GM10266 (cell line): Measurements from ENCODE around the gene PATZ1.

Experiments used
- DNase-seq: peaks from one replicate; pipeline ENCODE4 v3.0.0; 2012; ENCODE audit errors: extremely low spot score
- CTCF ChIP-seq: IDR thresholded peaks from 2 replicates; pipeline ENCODE4 v1.5.1; 2012; ENCODE audit warnings: mild to moderate bottlenecking, low read depth; ENCODE audit not compliant: control insufficient read depth, insufficient read depth; ENCODE audit errors: missing control alignments

The PATZ1 gene

DNA sequence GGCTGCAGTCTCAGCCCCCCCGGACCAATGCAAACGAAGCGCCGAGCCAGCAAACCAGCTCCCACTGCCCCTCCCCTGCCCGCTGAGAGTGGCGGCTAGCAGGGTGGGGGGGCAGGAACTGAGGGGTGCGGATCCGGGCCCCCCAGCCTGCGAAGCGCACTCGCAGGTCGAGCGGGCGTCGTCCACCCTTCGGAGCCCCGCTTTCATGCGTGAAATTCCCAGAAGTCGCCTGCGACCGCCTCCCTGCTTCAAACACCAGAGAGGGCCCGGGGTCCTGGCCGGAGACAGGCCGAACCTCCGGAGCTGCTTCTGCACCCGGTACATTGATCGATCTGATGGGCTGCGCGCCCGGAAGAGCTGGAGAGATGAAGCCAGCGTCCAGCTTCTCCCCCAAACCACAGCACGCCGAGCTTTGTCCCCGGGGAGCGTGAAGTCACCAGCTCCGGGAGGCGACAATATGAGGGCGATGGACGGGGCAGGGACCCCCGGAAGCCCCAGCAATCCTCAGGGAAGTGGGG lies 646 bp upstream of the PATZ1 start:
- TF ChIP-seq CTCF: no peak
- peak; percentile 74 for DNase-seq

DNA sequence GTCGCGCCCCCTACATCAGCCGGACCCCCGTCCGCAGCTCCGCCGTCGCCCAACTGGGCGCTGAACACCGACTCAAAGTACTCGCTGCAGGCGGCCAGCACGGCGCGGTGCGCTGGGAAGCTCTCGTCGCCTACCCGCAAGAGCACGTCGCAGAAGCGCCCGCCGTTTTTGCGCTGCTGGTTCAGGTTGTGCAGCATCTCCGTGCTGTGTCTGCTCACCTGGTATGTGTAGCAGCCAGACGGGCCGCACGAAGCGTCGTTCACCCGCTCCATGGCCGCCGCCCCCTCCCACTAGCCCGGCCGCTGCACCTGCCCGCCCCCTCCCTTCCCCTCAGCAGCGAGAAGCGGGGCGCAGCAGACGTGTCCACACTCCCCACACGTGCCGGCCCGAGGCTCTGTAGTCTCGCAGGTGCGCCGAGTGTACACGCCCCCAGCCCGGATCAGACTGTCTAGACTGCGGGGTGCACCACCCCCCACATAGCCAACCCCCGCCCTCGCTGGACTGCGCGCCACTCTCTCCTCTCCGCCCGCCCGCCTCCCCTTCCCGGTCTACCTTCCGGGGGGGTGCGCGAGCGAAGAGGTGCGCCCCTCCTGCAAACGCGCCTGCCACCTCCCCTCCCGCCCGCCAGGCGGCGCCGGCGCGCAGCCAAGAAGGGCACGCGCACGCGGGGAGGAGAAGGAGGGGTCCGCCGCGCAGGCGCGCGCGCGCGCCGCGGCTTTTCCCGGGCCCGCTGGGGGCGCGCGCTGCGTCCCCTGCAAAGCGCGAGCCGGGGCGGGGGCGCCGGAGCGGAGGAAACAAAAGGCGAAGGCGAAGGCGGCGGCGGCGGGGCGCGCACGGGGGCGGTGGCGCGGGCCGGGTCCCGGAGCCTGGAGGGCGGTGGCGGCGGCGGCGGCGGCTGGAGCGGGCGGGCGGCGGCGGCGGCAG lies 553 bp downstream of the PATZ1 start:
- TF ChIP-seq CTCF: peak; percentile 97
- peak; percentile 97 for DNase-seq

GRCh38 chr22:31344578-31345330 lies 1.4 kb downstream of the PATZ1 start:
- DNase-seq: no peak
- no peak for TF ChIP-seq CTCF

GRCh38 chr22:31344256-31344577 lies 1.9 kb downstream of the PATZ1 start:
- no peak for TF ChIP-seq CTCF
- DNase-seq: peak; percentile 42

DNA sequence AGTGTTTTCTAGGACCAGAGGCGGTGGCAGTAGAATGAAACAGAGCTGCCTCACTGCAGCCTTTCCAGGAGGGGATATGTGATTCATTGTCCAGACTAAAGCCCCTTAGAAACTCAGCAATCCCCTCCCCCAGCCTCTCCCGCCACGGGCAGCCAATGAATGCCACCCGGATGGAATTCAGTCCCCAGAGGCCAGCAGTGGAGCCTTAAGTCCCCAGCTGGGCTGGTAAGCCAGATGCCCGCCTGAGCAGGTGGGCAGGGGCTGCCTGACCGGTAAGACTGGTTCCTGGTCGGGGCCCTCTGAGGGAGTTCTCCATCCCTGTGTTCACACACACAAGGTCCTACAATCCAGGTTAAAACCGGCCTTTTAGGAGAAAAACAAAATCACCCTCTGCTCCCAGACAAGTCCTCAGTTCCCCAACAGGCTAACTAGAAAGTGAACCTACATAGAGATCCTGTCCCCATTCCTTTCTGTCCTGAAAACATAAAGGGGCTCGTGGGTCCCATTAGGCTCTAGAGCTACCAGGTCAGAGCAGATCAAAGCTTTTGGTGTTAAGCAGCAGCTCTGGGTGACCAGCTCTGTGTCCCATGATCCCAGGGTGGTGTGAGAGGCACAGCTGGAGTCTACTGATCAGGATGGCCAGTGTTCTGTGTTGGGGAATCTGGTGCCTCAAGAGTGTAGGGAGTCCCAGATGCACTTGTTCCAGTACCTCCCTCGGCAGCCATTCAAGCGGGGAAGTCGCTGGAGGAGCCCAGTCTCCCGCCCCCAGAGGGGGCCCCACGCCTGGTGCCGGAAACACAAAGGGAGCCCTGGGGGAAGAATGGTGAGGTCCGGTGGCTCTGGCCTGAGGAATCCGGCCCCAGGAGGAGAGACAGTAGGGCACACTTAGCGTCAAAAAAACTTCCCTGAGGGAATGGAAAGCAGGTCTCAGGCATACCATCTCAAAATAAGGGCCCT lies 2.6 kb downstream of the PATZ1 start:
- peak; percentile 46 for DNase-seq
- no peak for TF ChIP-seq CTCF

DNA sequence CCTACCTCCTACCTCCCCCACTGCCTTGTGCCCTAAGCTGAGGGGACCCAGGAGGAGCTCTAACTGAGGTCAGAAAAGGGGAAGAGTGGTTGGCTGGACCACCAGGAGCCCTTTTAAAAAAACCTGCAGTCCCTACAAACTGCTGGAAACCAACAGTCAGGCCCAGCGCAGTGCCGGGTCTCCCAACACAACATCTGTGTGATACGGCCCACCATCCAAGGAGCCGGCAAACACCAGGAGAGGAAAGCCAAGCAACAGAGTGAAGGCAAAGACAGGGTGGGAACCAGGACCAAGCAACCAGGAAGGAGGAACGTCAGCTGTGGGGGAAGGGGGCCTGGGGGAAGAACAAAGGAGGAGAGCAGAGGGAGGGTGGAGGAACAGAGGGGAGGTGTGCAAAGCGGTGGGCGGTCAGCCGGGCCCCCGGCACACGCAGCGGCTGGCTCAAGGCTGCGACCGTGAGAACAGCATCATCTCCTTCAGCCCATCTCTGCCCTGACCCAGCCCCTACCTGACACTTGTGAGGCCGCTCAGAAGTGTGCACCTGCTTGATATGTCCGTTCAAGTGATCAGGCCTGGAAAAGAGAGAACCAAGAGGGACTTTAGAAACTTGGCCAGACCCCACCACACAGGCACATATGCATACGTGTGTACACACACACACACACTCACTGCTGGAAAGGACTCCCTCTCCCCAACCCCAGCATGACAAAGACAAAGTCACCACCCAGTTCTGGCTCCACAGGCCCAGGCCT lies 3.6 kb downstream of the PATZ1 start:
- TF ChIP-seq CTCF: no peak
- DNase-seq: no peak
